SK-N-MC (cell line): Measurements from ENCODE around the gene VANGL2.

Experiments
- EZH2 ChIP-seq: fragments of 200-600 bp; sonication (generic); IDR thresholded peaks from one replicate; pipeline ENCODE4 v1.6.1; 2017; ENCODE audit warnings: antibody characterized with exemption
- FOXP2 ChIP-seq: optimal IDR thresholded peaks from 2 replicates; pipeline ENCODE3; 2011; ENCODE audit warnings: mild to moderate bottlenecking, moderate library complexity; ENCODE audit not compliant: insufficient read depth; ENCODE audit errors: extremely low read length, control extremely low read depth
- POLR2AphosphoS5 ChIP-seq: IDR thresholded peaks from 2 replicates; pipeline ENCODE4 v1.6.1; 2012; ENCODE audit warnings: mild to moderate bottlenecking, low read depth, low read length, borderline replicate concordance

DNA sequence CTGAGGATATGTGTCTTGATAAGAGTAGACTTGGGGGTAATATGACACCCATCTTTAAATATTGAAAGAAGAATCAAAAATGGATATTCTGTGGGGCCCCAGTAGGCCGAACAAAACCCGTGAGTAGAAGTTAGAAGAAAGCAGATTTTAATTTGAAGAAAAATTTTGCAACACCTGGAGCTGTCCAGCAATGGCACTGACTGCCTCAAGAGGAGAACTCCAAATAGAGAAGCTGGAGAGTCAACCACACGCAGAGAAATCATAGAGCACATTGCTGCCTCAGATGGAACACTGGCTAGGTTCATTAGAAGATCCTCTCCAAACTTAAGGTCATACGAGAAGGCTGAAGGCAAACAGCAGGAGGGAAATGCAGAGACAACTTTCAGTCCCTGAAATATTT is 26.7 kb upstream of the VANGL2 start:
- no peak for TF ChIP-seq EZH2
- TF ChIP-seq POLR2AphosphoS5, result no peak
- no peak for TF ChIP-seq FOXP2
